GM15510 (cell line): ENCODE measurements around the gene SH3GL1.

Experiments used
- POLR2A ChIP-seq: IDR thresholded peaks from 3 replicates; pipeline ENCODE4 v1.6.1; 2011; ENCODE audit warnings: borderline replicate concordance; ENCODE audit not compliant: insufficient read length; ENCODE audit errors: extremely low read depth

SH3GL1 gene

DNA sequence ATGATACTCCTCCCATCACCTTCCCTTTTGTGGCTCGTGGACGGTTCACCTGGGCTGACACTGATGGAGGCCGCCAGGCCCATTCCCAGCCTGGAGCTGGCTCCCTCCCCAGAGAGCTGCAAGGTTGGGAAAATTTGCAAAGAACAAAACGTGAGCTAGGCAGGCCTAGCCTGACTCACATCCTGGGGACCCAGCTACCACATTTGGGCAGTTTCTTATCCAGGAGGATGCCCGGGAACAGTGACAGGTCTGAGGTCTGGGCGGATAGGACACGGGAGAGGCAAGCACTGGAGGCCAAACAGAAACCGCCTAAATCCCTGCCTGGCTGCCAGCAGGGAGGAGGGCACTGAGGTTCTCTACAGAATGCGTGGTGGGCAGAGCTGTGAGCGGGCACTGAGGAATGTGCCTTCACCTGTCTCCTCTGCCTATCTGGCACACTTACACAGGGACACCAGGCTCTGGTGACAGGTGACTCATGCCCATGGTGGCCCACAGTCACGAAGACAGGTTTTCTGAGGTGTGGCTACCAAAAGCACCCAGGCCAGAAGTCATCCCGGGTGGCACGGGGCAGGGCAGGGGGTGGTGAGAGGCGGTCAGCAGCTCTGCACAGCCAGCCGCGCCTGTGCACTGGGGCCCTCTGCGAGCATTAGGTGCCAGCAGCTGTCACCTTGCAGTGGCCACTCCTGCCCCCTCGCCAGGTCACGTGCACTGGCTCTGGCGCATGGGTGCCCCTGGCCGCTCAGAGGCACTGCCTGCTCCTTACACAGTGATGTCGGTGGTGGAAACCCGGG is 23.2 kb downstream of the SH3GL1 start:
- no peak for TF ChIP-seq POLR2A

GRCh38 chr19:4376671-4376990 is 23.7 kb downstream of the SH3GL1 start:
- TF ChIP-seq POLR2A: no peak

GRCh38 chr19:4376028-4376670 is 24.2 kb downstream of the SH3GL1 start:
- no peak for TF ChIP-seq POLR2A

GRCh38 chr19:4375164-4376027 is 25.0 kb downstream of the SH3GL1 start:
- no peak for TF ChIP-seq POLR2A

GRCh38 chr19:4374498-4375163 is 25.7 kb downstream of the SH3GL1 start:
- no peak for TF ChIP-seq POLR2A

DNA sequence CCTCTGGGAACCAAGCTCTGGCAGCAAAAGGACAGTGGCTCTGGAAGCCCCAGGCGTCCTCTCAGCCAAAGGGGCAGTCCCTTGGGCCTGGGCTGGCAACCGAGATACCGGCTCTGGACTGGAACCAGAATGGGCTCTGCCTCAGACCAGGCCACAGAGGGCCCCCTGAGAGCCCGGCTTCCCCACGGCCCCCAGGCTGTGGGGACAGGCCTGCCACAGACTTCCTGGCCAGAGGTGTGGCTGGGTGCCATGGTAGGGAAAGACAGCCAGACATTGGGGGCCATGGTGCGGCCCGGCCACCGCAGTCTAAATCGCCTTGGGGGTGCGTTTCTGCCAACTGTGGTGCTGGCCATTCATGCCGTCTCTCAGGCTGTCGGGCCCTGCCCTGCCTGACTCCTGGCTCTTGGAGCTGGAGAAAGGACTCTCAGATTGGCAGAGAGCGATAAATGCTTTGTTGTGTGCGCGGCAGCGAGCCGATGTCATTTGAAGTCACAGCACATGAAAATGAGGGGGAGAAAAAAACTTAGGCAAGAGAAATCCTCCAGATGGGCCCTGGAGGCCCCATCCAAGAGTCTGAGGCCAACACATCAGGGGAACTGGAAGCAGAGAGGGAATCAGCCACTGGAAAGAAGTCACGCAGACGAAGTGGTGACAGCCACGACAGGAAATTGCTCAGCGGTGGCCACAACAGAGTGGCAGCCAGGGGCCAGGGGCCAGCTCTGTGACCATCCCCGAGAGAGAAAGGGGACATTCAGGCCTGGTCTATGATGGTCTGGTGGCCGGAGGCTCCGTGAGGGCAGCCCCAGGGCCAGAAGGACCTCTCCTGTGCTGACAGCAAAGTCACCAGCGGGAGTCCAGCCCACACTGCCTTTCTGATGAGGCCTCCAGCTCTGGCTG is 26.5 kb downstream of the SH3GL1 start:
- no peak for TF ChIP-seq POLR2A

GRCh38 chr19:4373013-4373367 is 27.4 kb downstream of the SH3GL1 start:
- no peak for TF ChIP-seq POLR2A

- no peak for TF ChIP-seq POLR2A
These were observed 28.0 kb downstream of the SH3GL1 start for GRCh38 chr19:4372165-4373012.

DNA sequence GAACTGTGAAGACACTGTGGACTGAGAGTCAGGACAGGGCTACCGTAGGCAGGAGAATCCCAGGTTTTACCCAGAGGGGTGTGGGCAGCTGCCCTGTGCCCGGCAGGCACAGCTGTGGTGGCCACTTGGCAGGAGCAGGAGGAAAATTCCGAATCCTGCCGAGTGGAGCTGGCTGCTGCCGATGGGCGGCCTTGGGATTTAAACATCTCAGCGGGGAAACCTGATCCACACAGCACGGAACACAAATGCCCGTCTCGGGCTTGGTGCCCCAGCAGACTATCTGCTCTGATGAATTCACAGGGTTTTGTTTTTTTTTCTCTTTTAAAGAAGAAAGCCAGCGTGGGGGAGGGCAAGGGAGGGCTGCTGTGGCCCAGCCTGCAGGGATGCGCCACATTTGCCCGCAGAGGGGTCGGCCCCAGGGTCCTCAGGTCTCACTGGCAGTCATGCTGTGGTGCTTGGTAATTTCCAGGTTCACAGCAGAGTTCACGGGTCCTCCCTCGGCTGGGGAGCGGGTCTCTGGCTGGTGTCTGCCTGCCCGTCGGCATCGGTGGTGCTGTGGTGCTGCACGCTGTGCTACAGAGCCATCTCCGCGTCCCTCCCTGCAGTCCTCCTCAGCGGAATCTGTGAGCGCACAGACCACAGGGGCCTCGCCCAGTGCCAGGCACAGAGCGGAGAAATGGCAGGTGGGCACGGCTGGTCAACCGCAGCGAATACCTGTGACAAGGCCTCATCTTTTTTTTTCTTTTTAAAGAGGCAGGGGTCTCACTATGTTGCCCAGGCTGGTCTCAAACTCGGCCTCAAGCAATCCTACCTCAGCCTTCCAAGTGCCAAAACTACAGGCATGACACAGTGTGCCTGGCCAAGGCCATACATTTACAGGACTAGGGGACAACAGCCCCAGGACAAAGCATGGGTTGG is 28.8 kb downstream of the SH3GL1 start:
- no peak for TF ChIP-seq POLR2A

- no peak for TF ChIP-seq POLR2A
These were observed 29.8 kb downstream of the SH3GL1 start for GRCh38 chr19:4370418-4371041.

GRCh38 chr19:4369888-4370260 is 30.5 kb downstream of the SH3GL1 start:
- no peak for TF ChIP-seq POLR2A
